Endothelial cell of umbilical vein (primary cell): Measurements from ENCODE around the gene OTOGL.

ENCODE experiments used
- CTCF ChIP-seq, 2 donors: IDR thresholded peaks; 1 replicate in 1 of 2; 2 replicates in 1 of 2; pipeline ENCODE4 v1.5.1; 2011; ENCODE audit warnings: low read length in 2 of 2, mild to moderate bottlenecking in 2 of 2, moderate library complexity in 2 of 2, control low read depth in 1 of 2, inconsistent platforms in 1 of 2, low read depth in 1 of 2; ENCODE audit not compliant: insufficient read depth in 1 of 2; ENCODE audit errors: extremely low read depth in 1 of 2
- EZH2 ChIP-seq: IDR thresholded peaks from 2 replicates; pipeline ENCODE4 v1.6.1; 2012; ENCODE audit warnings: borderline replicate concordance, low read depth, mild to moderate bottlenecking, moderate library complexity, low read length, inconsistent platforms; ENCODE audit not compliant: severe bottlenecking
- FOS ChIP-seq: IDR thresholded peaks from 2 replicates; pipeline ENCODE4 v1.6.1; 2011; ENCODE audit warnings: mild to moderate bottlenecking, low read length, moderate library complexity, borderline replicate concordance; ENCODE audit not compliant: insufficient read depth
- POLR2A ChIP-seq: IDR thresholded peaks from 2 replicates; pipeline ENCODE4 v1.6.1; 2012; ENCODE audit warnings: low read depth, mild to moderate bottlenecking, control low read depth, low read length

GRCh38 chr12:80189241-80189640 lies 89.9 kb downstream of the OTOGL start:
- no peak for TF ChIP-seq CTCF (IDR thresholded peaks at IDR 0.05; ENCODE audit: extremely low read depth in 1 of 2, insufficient read depth in 1 of 2, low read depth in 1 of 2, low read length in 2 of 2)
- no peak for TF ChIP-seq POLR2A
- TF ChIP-seq FOS = no peak
- no peak for TF ChIP-seq EZH2
